Adrenal gland (tissue), 5 donors: Measurements from ENCODE around the gene MAGI2.

ENCODE experiments used
- POLR2A ChIP-seq, 2 donors: fragments of 450-650 bp; IDR thresholded peaks; one replicate each; pipeline ENCODE4 v1.6.1; 2017; ENCODE audit warnings: antibody characterized with exemption in 2 of 2, mild to moderate bottlenecking in 2 of 2, moderate library complexity in 1 of 2
- TF ChIP-seq, protein P1 (sequence below), 6 experiments: fragments of 450-650 bp in 4 of 6; fragments of 200-600 bp in 2 of 6; sonication (generic) in 1 of 6; IDR thresholded peaks; 1 replicate in 5 of 6; 2 replicates in 1 of 6; pipeline versions ENCODE4 v1.5.1 to v1.8.0; 2016 to 2021; ENCODE audit warnings: antibody characterized with exemption in 6 of 6, mild to moderate bottlenecking in 2 of 6, moderate library complexity in 1 of 6
- donor health status: DM: no; HTN: no; CAD: no.

DNA sequence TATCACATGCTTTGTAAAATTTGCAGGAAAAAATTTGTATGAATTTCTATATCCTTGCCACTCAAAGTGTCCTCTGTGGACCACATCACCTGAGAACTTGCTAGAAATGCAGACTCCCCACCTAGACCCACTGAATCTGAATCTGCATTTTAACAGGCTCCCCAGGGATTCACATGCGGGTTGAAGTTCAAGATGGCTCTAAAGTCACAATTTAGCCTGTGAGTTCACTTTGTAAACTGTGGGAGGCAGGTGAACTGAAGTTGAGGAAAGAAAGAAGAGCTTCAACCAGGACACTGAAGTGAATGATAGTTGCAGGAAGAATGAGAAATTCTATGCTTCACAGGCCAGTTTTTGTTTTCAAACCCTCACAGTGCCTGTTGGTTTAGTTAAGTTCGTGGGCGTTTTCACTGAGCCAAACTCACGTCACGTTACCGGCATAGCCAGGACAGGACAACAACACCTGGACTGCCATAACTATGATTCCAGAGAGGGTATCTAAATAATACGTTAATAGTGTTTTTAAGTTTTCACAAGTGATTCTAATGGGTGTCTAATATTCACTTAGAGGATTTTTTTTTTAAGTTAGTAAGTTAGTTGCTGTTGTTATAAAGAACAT is 1414.9 kb downstream of the MAGI2 start:
- TF ChIP-seq POLR2A (IDR thresholded peaks at IDR 0.05), result no peak
- TF ChIP-seq, protein P1, sequence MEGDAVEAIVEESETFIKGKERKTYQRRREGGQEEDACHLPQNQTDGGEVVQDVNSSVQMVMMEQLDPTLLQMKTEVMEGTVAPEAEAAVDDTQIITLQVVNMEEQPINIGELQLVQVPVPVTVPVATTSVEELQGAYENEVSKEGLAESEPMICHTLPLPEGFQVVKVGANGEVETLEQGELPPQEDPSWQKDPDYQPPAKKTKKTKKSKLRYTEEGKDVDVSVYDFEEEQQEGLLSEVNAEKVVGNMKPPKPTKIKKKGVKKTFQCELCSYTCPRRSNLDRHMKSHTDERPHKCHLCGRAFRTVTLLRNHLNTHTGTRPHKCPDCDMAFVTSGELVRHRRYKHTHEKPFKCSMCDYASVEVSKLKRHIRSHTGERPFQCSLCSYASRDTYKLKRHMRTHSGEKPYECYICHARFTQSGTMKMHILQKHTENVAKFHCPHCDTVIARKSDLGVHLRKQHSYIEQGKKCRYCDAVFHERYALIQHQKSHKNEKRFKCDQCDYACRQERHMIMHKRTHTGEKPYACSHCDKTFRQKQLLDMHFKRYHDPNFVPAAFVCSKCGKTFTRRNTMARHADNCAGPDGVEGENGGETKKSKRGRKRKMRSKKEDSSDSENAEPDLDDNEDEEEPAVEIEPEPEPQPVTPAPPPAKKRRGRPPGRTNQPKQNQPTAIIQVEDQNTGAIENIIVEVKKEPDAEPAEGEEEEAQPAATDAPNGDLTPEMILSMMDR (IDR thresholded peaks at IDR 0.05), result no peak
